ENCODE measurements around the gene DUS1L.

Gene DUS1L

DNA sequence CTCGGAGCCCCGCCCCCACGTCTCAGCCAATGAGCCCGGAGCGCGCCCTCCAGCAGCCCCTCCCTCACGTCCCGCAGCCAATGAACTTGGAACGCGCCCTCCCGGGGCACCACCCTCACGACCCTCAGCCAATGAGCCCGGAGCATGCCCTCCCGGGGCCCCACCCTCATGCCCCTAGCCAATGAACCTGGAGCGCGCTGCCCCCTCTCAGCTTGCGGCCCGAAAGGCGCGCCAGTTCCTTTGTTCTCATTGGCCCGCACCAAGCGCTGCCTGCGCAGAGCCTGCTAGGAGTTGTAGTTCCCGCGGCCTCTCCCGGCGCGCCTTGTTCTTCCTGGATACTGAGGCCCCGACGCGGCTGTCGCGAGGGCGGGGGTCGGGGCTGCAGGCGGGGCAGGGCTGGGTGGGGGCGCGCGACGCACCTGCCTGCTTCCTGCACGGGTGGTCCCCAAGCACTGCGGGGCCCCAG, 42.6 kb downstream of the DUS1L start, which contains the start of gene LRRC45:
Gene LRRC45 (plus strand): TSS at position 325 of the 466 bp plus-strand sequence. CDS start 339 bp downstream, outside the sequence.
- intact Hi-C loops (cut with micrococcal nuclease) = no loop called here
- no peaks in the 10 kb centered on the region for H3K27me3 Mint-ChIP-seq

DNA sequence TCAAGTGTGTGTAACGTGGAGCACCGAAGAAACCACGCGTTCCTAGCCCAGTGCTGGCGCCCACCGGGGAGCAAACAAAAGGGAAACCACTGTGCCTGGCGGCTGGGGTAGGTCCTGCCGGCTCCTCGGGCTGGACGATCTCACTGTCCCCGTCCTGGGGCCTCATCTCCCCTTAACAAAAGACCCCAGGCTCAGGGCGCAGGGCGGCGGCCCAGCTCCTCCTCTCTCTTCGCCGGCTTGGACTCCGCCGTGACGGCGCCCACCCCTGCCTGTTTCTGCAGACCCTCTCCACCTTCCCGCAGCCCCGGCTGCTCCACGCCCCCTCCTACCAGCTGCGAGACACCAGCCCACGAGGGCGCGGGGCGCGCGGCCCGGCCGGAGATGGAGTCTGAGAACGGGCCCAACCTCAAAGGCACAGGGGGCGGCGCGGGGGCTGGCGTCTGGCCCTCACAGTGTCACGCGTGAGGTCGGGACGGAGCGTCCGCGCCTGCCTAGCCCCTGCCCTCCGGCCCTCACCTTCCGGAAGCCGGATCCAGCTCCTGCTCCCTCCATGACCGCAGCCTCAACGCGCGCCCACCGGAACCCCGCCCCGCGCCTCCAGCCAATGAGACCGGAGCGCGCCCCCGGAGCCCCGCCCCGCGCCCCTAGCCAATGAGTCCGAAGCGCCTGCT, 43.2 kb downstream of the DUS1L start, which contains the start of gene CENPX:
Gene CENPX (minus strand): TSS at position 569 of the 671 bp plus-strand sequence. CDS start 17 bp downstream, at position 552.
- peaks cover 54% of the 10 kb centered on the region for H3K36me3 Mint-ChIP-seq (ENCODE audit: low read depth)
- peak within 1 kb of the TSS; percentile 84 for H3K4me3 Mint-ChIP-seq
- H3K27me3 Mint-ChIP-seq = no peaks in the 10 kb centered on the region
- intact Hi-C loops (cut with micrococcal nuclease) = no loop called here
- no peaks in the 10 kb centered on the region for H3K9me3 Mint-ChIP-seq
- peaks cover 41% of the 10 kb centered on the region for H3K4me1 Mint-ChIP-seq (ENCODE audit: low read depth)
- H3K27ac Mint-ChIP-seq = peak within 1 kb of the TSS; percentile 80

More for the DNA sequence above, 42.6 kb downstream of the DUS1L start, which contains the start of gene LRRC45:
- Mint-ChIP-seq H3K4me1 (ENCODE audit: low read depth) (peaks cover 41% of the 10 kb centered on the region), H3K4me3 (peak within 1 kb of the TSS; percentile 84), H3K27ac (peak within 1 kb of the TSS; percentile 80), H3K9me3 (no peaks in the 10 kb centered on the region), H3K36me3 (ENCODE audit: low read depth) (peaks cover 54% of the 10 kb centered on the region)

DNA sequence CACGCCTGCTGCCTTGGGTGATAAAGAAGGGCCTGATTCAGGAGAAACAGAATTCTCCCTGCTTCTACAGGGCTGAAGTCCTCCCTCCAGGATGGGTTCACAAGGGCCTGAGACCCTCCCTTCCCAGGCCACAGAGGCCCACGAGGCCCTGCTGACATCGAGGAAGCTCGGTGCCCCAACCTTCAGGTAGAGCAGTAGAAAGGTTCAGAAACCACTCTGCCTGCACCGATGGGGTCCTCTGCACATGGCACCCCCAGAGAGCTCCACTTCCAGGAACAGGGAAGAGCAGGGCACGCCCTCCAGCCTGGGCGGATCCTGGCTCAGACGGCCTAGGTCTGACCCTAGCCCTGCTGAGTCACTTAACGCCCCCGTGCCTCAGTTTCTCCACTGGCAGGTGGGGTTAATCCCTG, 43.7 kb downstream of the DUS1L start:
- Mint-ChIP-seq H3K27ac (peak overlapping the region; percentile 80), H3K36me3 (ENCODE audit: low read depth) (peaks cover 54% of the 10 kb centered on the region), H3K27me3 (no peaks in the 10 kb centered on the region), H3K4me3 (peak overlapping the region; percentile 84), H3K9me3 (no peaks in the 10 kb centered on the region), H3K4me1 (ENCODE audit: low read depth) (peaks cover 41% of the 10 kb centered on the region)
- intact Hi-C loops (cut with micrococcal nuclease) = loop anchor here (1.0 kb wide), 1 partner anchor 63 kb away; no protein-coding TSS in a partner anchor

DNA sequence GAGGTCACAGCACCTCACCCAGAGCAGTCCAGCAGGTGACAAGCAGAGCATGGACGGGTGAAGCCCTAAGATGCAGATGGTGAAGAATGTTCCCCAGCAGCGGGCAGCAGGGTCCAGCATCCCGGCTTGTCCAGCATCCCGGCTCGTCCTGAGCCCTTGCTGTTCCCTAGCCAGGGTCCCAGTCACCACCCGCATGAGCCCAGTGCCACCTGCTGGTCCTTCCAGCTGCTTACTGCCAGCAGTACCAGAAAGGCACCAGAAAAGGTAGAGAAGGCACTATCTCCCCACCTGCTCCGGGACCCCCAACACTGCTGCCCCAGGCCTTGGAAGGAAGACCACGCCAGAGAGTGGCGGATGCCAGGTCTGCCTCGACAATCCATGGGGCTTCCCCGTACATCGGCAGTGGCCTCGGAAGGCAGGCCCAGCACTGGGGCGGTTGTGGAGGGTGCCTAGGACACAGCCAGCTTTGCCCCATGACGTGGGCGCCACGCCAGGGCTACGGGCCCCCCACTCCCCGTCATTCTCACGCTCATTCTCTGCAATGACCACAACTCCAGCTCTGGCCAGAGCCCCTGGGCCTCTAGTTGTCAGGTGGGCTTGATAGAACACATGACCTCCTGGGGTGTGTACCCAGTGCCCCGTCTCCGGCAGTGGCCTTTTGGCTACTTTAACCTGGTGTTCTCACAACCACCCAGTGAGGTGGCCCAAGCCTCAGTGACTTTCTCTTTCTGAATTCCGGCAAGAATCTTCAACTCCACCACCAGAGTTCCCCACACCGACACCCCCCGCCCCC, 44.3 kb downstream of the DUS1L start:
- intact Hi-C loops (cut with micrococcal nuclease) = loop anchor here (1.0 kb wide), 1 partner anchor 62 kb away; no protein-coding TSS in a partner anchor
- Mint-ChIP-seq H3K27ac (peak overlapping the region; percentile 80), H3K27me3 (no peaks in the 10 kb centered on the region), H3K36me3 (ENCODE audit: low read depth) (peaks cover 54% of the 10 kb centered on the region), H3K4me1 (ENCODE audit: low read depth) (peaks cover 40% of the 10 kb centered on the region), H3K4me3 (peak overlapping the region; percentile 84), H3K9me3 (no peaks in the 10 kb centered on the region)

DNA sequence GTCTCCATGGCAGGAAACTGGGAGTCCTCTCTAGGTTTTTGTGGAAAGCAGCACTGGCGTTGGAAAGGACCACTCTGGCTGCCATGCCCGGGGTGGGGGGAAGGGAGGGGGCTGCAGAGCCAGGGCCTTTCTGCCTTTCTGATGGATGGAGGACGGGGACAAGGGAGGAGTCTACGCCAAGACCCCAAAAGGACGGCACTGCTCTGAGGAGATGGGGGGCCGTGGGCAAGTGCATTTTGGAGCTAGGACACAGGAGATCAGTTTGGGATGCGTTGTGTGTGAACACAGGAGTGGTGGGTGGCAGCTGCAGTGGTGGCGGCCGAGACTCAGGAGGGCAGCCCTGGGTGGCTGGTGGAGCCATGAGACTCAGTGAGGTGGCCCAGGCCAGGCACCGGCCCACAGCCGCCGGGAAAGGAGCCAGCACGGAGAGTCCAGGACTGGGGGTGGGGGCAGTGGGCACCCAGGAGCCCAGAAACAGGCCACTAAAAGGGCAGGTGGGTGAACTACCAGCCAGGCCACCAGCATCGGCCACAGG, 45.0 kb downstream of the DUS1L start:
- Mint-ChIP-seq H3K9me3 (no peaks in the 10 kb centered on the region), H3K4me3 (no peak overlapping the region), H3K27ac (no peak overlapping the region), H3K27me3 (no peaks in the 10 kb centered on the region), H3K4me1 (ENCODE audit: low read depth) (peaks cover 35% of the 10 kb centered on the region), H3K36me3 (ENCODE audit: low read depth) (peaks cover 53% of the 10 kb centered on the region)
- intact Hi-C loops (cut with micrococcal nuclease) = loop anchor here (1.0 kb wide), 1 partner anchor 61 kb away; no protein-coding TSS in a partner anchor

DNA sequence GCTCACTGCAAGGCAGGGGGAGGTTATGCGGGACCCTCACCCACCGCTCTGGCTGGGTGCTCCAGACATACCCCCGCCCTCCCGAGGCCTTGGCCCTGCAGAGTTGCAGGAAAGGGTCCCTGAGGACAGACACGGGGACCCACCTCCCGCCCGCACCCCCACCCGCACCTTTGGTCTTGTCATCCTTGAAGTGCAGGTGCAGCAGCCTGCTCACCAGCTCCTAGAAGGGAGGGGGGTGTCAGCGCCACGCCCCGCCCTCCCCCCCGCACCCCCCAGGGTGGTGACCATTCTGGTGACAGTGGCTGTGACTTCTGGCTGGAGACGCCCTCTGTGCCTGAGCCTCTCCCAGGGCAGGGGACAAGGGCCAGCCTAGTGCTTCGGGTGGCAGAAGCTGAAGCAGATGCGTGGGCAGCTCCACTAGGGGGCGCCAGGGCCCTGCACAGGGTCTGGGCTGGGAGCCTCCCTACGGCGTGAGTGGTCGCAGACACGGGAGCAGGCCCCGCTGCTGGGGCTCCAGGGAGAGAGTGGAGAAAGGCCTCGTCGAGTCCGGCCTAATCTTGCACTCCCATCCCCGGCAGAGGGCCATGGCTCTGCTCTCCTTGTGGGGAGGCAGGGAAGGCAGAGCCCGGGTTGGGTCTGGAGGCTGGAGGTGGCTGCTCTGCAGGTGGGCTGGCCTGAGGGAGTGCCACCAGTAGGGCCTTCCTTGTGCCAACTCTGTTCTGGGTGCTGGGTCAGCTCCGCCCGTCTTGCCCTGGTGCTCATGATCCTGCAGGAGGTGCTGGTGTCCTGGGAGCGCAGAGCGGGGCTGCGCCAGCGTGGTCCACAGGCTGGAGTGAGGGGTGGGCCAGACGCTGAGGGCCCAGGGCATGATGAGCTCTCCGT, 45.7 kb downstream of the DUS1L start:
- intact Hi-C loops (cut with micrococcal nuclease) = no loop called here
- Mint-ChIP-seq H3K27ac (no peak overlapping the region), H3K27me3 (no peaks in the 10 kb centered on the region), H3K4me1 (ENCODE audit: low read depth) (peaks cover 35% of the 10 kb centered on the region), H3K36me3 (ENCODE audit: low read depth) (peaks cover 53% of the 10 kb centered on the region), H3K4me3 (no peak overlapping the region), H3K9me3 (no peaks in the 10 kb centered on the region)

DNA sequence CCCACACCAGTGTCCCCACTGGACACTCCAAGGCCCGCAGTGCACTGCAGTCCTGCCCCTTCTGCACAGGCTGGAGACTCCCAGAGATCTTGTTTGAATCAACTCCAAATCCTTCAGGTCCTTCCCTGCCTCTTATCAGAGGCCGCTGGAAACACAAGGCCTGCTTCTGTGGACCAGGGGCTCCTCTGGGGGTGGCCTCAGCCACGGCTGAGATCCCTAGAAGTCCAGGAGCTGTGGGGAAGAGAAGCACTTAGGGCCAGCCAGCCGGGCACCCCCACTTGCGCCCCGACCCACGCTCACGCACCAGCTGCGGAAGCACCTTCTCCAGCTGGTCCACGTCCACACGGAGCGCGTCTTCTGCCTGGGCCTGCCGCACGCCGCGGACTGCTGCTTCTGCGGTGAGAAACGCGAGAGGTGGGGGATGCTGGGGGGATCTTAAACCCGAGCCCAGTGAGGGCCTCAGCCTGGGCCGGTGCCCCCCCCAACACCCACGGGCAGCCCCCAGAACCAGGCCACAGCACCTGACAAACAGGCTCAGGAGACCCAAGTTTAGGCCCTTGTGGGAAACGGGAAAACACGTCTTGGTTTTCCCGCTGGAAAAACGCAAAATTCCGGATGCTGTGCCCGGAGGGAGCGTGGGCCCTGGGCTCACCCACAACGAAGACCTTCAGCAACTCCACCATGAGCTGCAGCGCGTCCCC, 46.5 kb downstream of the DUS1L start:
- Mint-ChIP-seq H3K27ac (no peak overlapping the region), H3K27me3 (no peaks in the 10 kb centered on the region), H3K9me3 (no peaks in the 10 kb centered on the region), H3K4me1 (ENCODE audit: low read depth) (peaks cover 31% of the 10 kb centered on the region), H3K4me3 (no peak overlapping the region), H3K36me3 (ENCODE audit: low read depth) (peaks cover 57% of the 10 kb centered on the region)
- intact Hi-C loops (cut with micrococcal nuclease) = no loop called here

DNA sequence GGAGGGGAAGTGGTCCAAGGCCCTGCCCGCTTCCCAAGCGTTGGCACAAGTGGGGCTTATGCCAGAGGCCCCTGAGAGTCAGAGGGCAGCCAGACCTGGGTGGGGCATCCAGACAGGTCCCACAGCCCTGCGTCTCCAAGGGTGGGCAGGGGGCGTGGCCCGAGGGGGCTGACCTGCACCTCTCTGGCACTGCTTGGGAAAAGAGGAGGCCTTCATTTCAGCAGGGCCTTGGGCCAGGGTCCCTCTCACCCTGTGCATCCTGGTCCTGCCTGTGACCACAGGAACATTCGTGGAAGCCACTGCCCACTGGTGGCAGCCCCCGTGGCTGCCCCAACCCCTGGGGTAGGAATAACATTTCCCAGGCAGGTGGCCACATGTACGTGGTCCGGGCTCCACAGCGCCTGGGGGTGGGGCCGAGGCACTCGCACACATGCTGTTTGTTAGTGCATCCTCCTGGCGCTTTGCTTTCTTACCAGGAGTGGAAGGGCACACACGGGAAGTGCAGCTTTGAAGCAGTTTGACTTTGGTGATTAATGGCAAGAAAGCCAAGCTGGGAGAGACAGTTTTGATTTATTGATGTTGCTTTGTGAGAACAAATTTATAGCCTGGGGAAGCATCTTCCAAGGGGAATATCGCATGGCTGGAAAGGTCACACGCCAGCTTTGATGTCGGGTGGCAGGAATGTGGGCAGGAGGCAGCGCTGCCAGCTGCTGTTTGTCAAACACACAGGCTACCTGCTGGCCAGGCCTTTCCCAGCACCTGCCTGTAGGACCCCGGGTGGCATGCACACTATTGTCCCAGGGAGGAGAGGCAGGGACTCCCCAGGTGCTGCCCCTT, 47.2 kb downstream of the DUS1L start:
- no peaks in the 10 kb centered on the region for H3K27me3 Mint-ChIP-seq
- H3K9me3 Mint-ChIP-seq = no peaks in the 10 kb centered on the region
- intact Hi-C loops (cut with micrococcal nuclease) = no loop called here
- no peak overlapping the region for H3K27ac Mint-ChIP-seq
- peaks cover 24% of the 10 kb centered on the region for H3K4me1 Mint-ChIP-seq (ENCODE audit: low read depth)
- no peak overlapping the region for H3K4me3 Mint-ChIP-seq
- H3K36me3 Mint-ChIP-seq (ENCODE audit: low read depth) = peaks cover 65% of the 10 kb centered on the region

DNA sequence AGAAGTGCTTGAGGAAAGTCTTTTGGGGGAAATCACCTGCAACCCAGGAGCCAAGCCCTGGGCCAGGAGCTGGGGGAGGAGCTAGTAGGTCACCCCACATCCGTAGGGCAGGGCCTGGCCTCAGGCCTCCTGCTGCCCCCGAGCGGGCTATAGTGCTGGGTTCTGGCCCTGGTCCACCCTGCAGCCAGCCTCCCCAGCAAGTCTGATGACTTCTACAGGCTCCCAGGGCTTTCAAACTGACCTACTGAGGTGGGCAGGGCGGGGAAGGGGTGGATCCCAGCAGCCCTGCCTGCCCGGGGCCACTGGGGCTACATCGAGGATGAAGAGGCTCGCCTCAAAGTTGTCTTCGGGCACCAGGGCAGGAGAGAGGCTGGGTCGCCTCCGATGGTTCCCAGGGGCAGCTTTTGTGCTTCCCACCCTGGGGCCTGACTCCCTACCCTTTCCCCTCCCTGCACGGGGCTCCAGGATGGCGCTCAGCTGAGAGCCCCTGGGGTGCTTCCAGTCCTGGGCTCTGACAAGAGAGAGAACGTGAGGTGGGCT, 47.9 kb downstream of the DUS1L start:
- Mint-ChIP-seq H3K36me3 (ENCODE audit: low read depth) (peaks cover 69% of the 10 kb centered on the region), H3K27ac (no peak overlapping the region), H3K27me3 (no peaks in the 10 kb centered on the region), H3K4me1 (ENCODE audit: low read depth) (peaks cover 24% of the 10 kb centered on the region), H3K4me3 (no peak overlapping the region), H3K9me3 (no peaks in the 10 kb centered on the region)
- intact Hi-C loops (cut with micrococcal nuclease) = no loop called here

DNA sequence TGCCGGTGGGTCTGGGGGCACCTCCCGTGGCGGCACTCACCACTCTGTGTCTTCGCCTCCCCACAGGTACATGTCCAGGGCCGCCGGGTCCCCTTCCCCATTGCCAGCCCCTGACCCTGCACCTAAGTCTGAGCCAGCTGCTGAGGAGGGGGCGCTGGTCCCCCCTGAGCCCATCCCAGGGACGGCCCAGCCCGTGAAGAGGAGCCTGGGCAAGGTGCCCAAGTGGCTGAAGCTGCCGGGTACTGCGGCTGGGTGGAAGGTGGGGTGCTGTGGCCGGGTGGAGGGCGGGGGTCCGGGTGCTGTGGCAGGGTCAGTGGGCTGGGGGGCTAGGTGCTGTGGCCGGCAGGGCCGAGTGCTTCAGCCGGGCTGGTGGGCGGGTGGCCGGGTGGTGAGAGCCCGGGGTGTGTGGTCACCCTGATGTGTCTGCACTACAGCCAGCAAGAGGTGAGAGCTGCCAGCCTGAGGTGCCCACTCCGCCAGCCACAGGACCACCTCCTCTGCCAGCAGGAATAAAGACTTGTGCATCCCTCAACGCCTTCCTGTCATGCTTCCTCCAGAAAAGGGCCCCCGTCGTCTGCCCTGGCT, 48.6 kb downstream of the DUS1L start:
- intact Hi-C loops (cut with micrococcal nuclease) = no loop called here
- Mint-ChIP-seq H3K4me3 (no peak overlapping the region), H3K9me3 (no peaks in the 10 kb centered on the region), H3K36me3 (ENCODE audit: low read depth) (peaks cover 69% of the 10 kb centered on the region), H3K4me1 (ENCODE audit: low read depth) (peaks cover 22% of the 10 kb centered on the region), H3K27ac (no peak overlapping the region), H3K27me3 (no peaks in the 10 kb centered on the region)

DNA sequence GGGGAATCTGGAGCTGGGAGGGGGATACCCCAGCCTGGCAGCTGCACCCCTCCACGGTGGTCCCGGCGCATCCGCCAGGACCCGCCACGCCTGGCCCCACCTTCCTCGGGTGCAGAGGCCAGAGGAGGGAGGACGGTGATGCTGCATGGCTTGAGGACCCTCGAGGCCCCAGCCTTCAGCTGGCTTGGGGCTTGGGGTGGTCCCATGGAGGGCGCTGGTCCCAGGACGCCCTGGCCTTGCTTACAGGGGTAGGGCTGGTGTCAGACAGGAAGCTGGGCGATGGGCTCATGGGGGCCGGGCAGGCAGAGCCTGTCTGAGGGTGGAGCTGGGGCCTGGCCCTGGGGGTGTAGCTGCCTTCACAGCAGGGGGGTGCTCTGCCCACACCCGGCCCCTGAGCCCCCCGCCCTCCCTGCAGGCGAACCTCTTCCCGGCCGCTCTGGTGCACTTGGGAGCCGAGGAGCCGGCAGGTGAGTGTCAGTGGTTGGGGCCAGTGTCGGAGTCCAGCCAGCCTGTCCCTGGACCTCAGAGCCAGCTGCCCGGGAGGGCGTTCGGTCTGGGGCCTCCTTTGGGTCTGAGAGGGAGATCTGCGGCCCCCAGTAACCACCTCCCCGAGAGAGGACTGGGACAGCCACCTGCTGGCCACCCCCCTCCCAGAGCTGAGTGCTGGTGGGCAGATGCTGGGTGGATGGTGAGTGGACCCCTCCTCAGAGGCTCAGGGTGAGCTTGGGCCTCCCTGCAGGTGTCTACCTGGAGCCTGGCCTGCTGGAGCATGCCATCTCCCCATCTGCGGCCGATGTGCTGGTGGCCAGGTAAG, 49.3 kb downstream of the DUS1L start:
- no peak overlapping the region for H3K27ac Mint-ChIP-seq
- intact Hi-C loops (cut with micrococcal nuclease) = no loop called here
- no peaks in the 10 kb centered on the region for H3K27me3 Mint-ChIP-seq
- H3K36me3 Mint-ChIP-seq (ENCODE audit: low read depth) = peaks cover 75% of the 10 kb centered on the region
- no peaks in the 10 kb centered on the region for H3K9me3 Mint-ChIP-seq
- peaks cover 15% of the 10 kb centered on the region for H3K4me1 Mint-ChIP-seq (ENCODE audit: low read depth)
- H3K4me3 Mint-ChIP-seq = no peak overlapping the region
